HG02981 (cell line): ENCODE measurements around the gene GOLGA6L2.
"Not testable (repeated sequence)": the region's sequence is repeated elsewhere in the genome, so short reads cannot be mapped to it uniquely, and the experiment has no call there.

Experiments used
- ATAC-seq: cut with Tn5 transposase; IDR thresholded peaks from one replicate; pipeline ENCODE4 v1.9.1; 2021; ENCODE audit warnings: mild to moderate bottlenecking, moderate library complexity; ENCODE audit not compliant: unreplicated experiment

GOLGA6L2 gene

GRCh38 chr15:23447107-23447500 is at the start of gene GOLGA6L2:
GOLGA6L2 (minus strand) TSS chr15:23447243; CDS start chr15:23447181, 62 bp downstream.
- ATAC-seq = no peak

GRCh38 chr15:23484870-23485269 is 37.8 kb upstream of the GOLGA6L2 start:
- ATAC-seq = no peak

GRCh38 chr15:23483821-23484299 is 36.8 kb upstream of the GOLGA6L2 start:
- no peak for ATAC-seq

- no peak for ATAC-seq
Observed at GRCh38 chr15:23482764-23483489, 35.9 kb upstream of the GOLGA6L2 start.

- no peak for ATAC-seq
Observed at GRCh38 chr15:23482228-23482627, 35.2 kb upstream of the GOLGA6L2 start.

- no peak for ATAC-seq
Observed at GRCh38 chr15:23477920-23478319, 30.9 kb upstream of the GOLGA6L2 start.

- ATAC-seq = no peak
Observed at GRCh38 chr15:23472678-23473077, 25.6 kb upstream of the GOLGA6L2 start.

- ATAC-seq = no peak
Observed at GRCh38 chr15:23472033-23472432, 25.0 kb upstream of the GOLGA6L2 start.

- ATAC-seq = no peak
Observed at GRCh38 chr15:23467110-23467600, 20.1 kb upstream of the GOLGA6L2 start.

- no peak for ATAC-seq
Observed at GRCh38 chr15:23457890-23458289, 10.8 kb upstream of the GOLGA6L2 start.

- no peak for ATAC-seq
Observed at GRCh38 chr15:23446215-23447106, 582 bp downstream of the GOLGA6L2 start.

- ATAC-seq = no peak
Observed at GRCh38 chr15:23444269-23444668, 2.8 kb downstream of the GOLGA6L2 start.

GRCh38 chr15:23441204-23441603 is 5.8 kb downstream of the GOLGA6L2 start:
- ATAC-seq = no peak

- no peak for ATAC-seq
Observed at GRCh38 chr15:23440596-23440995, 6.4 kb downstream of the GOLGA6L2 start.

- ATAC-seq = no peak
Observed at GRCh38 chr15:23439513-23439912, 7.5 kb downstream of the GOLGA6L2 start.

- no peak for ATAC-seq
Observed at GRCh38 chr15:23438816-23439466, 8.1 kb downstream of the GOLGA6L2 start.

GRCh38 chr15:23437673-23438072 is 9.4 kb downstream of the GOLGA6L2 start:
- ATAC-seq = no peak

GRCh38 chr15:23437146-23437545 is 9.9 kb downstream of the GOLGA6L2 start:
- no peak for ATAC-seq

- ATAC-seq = no peak
Observed at GRCh38 chr15:23436421-23436820, 10.6 kb downstream of the GOLGA6L2 start.

GRCh38 chr15:23434699-23435098 is 12.3 kb downstream of the GOLGA6L2 start:
- not testable (repeated sequence) for ATAC-seq

GRCh38 chr15:23425327-23425726 is 21.7 kb downstream of the GOLGA6L2 start:
- not testable (repeated sequence) for ATAC-seq
